HCT116 (cell line): ENCODE results near the gene ITGA1. TPM values are rescaled to one million over a fixed set of nuclear protein-coding genes. Genes with fewer than 3 reads are reported as not detected.

Experiments
- ATAC-seq: fragments of 200-7000 bp; cut with Tn5 transposase; 2 replicates; pipeline ENCODE4 v1.9.1; 2020; ENCODE audit warnings: mild to moderate bottlenecking, moderate library complexity
- BruUV-seq: library from RNA; stranded (reverse); fragments of 400-500 nt; replicated peaks from 2 replicates; lab custom pipeline; 2021; lab: Mats Ljungman, UMichigan
- CTCF ChIA-PET: fragments of 300-600 bp; sonication (Branson Sonifier 250); formaldehyde crosslinking; loops from one replicate; lab custom pipeline; 2021; ENCODE audit warnings: antibody characterized with exemption; lab: Charles Lee
- POLR2A ChIA-PET: fragments of 300-600, 350-600 bp; sonication (Branson Sonifier 250); formaldehyde crosslinking; loops from one replicate; lab custom pipeline; 2021; ENCODE audit warnings: antibody characterized with exemption; lab: Charles Lee
- RAD21 ChIA-PET, 2 experiments: fragments of 300-600 bp; sonication (Branson Sonifier 250); formaldehyde crosslinking; loops; one replicate each; lab custom pipeline; 2023; ENCODE audit warnings: low total read pairs in 2 of 2; ENCODE audit not compliant: uncharacterized antibody in 2 of 2, unreplicated experiment in 2 of 2, low non-redundant PET in 1 of 2; lab: Charles Lee
- DNase-seq: peaks from one replicate; pipeline ENCODE4 v3.0.0-alpha.2; 2010; ENCODE audit warnings: low read depth, low spot score
- H2AFZ ChIP-seq: fragments of 200-600 bp; shearing (Covaris generic), sonication (generic); 2 replicates; pipeline ENCODE4 v1.6.1; 2017; ENCODE audit warnings: low read depth, mixed run types, mixed read lengths, antibody characterized with exemption, low read length; ENCODE audit not compliant: poor library complexity, severe bottlenecking
- H3K27ac ChIP-seq: 2 replicates; pipeline ENCODE4 v1.5.1; 2012; ENCODE audit warnings: low read depth, low read length
- H3K27me3 ChIP-seq: fragments of 200-600 bp; sonication (generic); 2 replicates; pipeline ENCODE4 v1.6.1; 2016; ENCODE audit warnings: mixed run types, low read length, mixed read lengths; ENCODE audit not compliant: insufficient read depth
- H3K36me3 ChIP-seq, 2 experiments: fragments of 200-500 bp in 1 of 2; fragments of 200-600 bp in 1 of 2; sonication (Bioruptor generic) in 1 of 2; sonication (generic) in 1 of 2; 2 replicates each; pipeline versions ENCODE4 v1.5.1 to v1.6.1; 2014 to 2016; ENCODE audit warnings: low read length in 2 of 2, inconsistent platforms in 1 of 2, mixed read lengths in 1 of 2, mixed run types in 1 of 2; ENCODE audit not compliant: insufficient read depth in 2 of 2, control insufficient read depth in 1 of 2
- H3K4me1 ChIP-seq, 2 experiments: fragments of 200-600 bp in 1 of 2; sonication (generic) in 1 of 2; 2 replicates each; pipeline versions ENCODE4 v1.5.1 to v1.6.1; 2012 to 2017; ENCODE audit warnings: low read length in 2 of 2, inconsistent platforms in 1 of 2, mild to moderate bottlenecking in 1 of 2, mixed read lengths in 1 of 2, mixed run types in 1 of 2, moderate library complexity in 1 of 2; ENCODE audit not compliant: insufficient read depth in 2 of 2, control insufficient read depth in 1 of 2
- H3K4me2 ChIP-seq: fragments of 200-600 bp; sonication (generic); 2 replicates; pipeline ENCODE4 v1.6.1; 2017; ENCODE audit warnings: mixed run types, low read length, mixed read lengths
- H3K4me3 ChIP-seq, 2 experiments: fragments of 200-600 bp in 1 of 2; sonication (generic) in 1 of 2; replicated peaks in 1 of 2; 2 replicates each; pipeline ENCODE4 v1.5.1; 2011 to 2016; ENCODE audit warnings: low read length in 2 of 2, control low read depth in 1 of 2, low read depth in 1 of 2, mild to moderate bottlenecking in 1 of 2, mixed read lengths in 1 of 2, mixed run types in 1 of 2
- H3K79me2 ChIP-seq: fragments of 200-600 bp; sonication (generic); 2 replicates; pipeline ENCODE4 v1.6.1; 2017; ENCODE audit warnings: mild to moderate bottlenecking, mixed run types, low read length, moderate library complexity, mixed read lengths; ENCODE audit not compliant: insufficient read depth
- H3K9ac ChIP-seq: fragments of 200-600 bp; sonication (generic); 2 replicates; pipeline ENCODE4 v1.6.1; 2016; ENCODE audit warnings: low read length, mixed read lengths
- H3K9me2 ChIP-seq: fragments of 200-600 bp; sonication (generic), shearing (Covaris generic); 2 replicates; pipeline ENCODE4 v1.6.1; 2017; ENCODE audit warnings: mixed run types, mild to moderate bottlenecking, moderate library complexity; ENCODE audit not compliant: insufficient read depth
- H3K9me3 ChIP-seq, 2 experiments: fragments of 200-500 bp in 1 of 2; fragments of 200-600 bp in 1 of 2; sonication (Bioruptor generic) in 1 of 2; sonication (generic) in 1 of 2; 2 replicates each; pipeline ENCODE4 v1.6.1; 2014 to 2017; ENCODE audit warnings: low read length in 2 of 2, mixed read lengths in 2 of 2, inconsistent platforms in 1 of 2, low read depth in 1 of 2, mild to moderate bottlenecking in 1 of 2, mixed run types in 1 of 2, moderate library complexity in 1 of 2; ENCODE audit not compliant: control insufficient read depth in 1 of 2, insufficient read depth in 1 of 2
- H4K20me1 ChIP-seq: fragments of 200-600 bp; sonication (generic), shearing (Covaris generic); 2 replicates; pipeline ENCODE4 v1.6.1; 2017; ENCODE audit warnings: mixed run types, mild to moderate bottlenecking, moderate library complexity; ENCODE audit not compliant: insufficient read depth
- ATF3 ChIP-seq: IDR thresholded peaks from 2 replicates; pipeline ENCODE4 v1.6.1; 2012
- CTCF ChIP-seq, 3 experiments: fragments of 200-600 bp in 1 of 3; sonication (generic) in 1 of 3; IDR thresholded peaks in 2 of 3; conservative IDR thresholded peaks in 1 of 3; 2 replicates each; pipeline ENCODE4 v1.5.1; 2012 to 2017; ENCODE audit warnings: low read depth in 2 of 3, low read length in 2 of 3, antibody characterized with exemption in 1 of 3, borderline replicate concordance in 1 of 3, control low read depth in 1 of 3, mild to moderate bottlenecking in 1 of 3, mixed read lengths in 1 of 3, mixed run types in 1 of 3, moderate library complexity in 1 of 3; ENCODE audit not compliant: insufficient read depth in 1 of 3
- EGR1 ChIP-seq: IDR thresholded peaks from 2 replicates; pipeline ENCODE4 v1.6.1; 2012; ENCODE audit warnings: low read depth
- ELF1 ChIP-seq: IDR thresholded peaks from 2 replicates; pipeline ENCODE4 v1.6.1; 2012; ENCODE audit warnings: low read depth, borderline replicate concordance
- EZH2 ChIP-seq: fragments of 200-600 bp; sonication (generic); IDR thresholded peaks from 2 replicates; pipeline ENCODE4 v1.6.1; 2017; ENCODE audit warnings: antibody characterized with exemption, mixed run types
- EZH2phosphoT487 ChIP-seq: fragments of 200-600 bp; IDR thresholded peaks from 2 replicates; pipeline ENCODE4 v1.6.1; 2018; ENCODE audit warnings: antibody characterized with exemption, borderline replicate concordance
- FOSL1 ChIP-seq: IDR thresholded peaks from 2 replicates; pipeline ENCODE4 v1.6.1; 2012; ENCODE audit warnings: low read depth
- MAX ChIP-seq: IDR thresholded peaks from 2 replicates; pipeline ENCODE4 v1.6.1; 2012
- POLR2A ChIP-seq: IDR thresholded peaks from 2 replicates; pipeline ENCODE4 v1.7.0; 2011; ENCODE audit warnings: borderline replicate concordance; ENCODE audit not compliant: insufficient read depth, insufficient read length; ENCODE audit errors: extremely low read depth
- POLR2AphosphoS5 ChIP-seq: IDR thresholded peaks from 2 replicates; pipeline ENCODE4 v1.6.1; 2011; ENCODE audit warnings: mild to moderate bottlenecking, low read depth, low read length, moderate library complexity
- RAD21 ChIP-seq: IDR thresholded peaks from 2 replicates; pipeline ENCODE4 v1.6.1; 2012; ENCODE audit warnings: low read depth, mild to moderate bottlenecking
- REST ChIP-seq: IDR thresholded peaks from 2 replicates; pipeline ENCODE4 v1.6.1; 2012; ENCODE audit warnings: low read depth
- SIN3A ChIP-seq: IDR thresholded peaks from 2 replicates; pipeline ENCODE4 v1.6.1; 2012; ENCODE audit warnings: low read depth
- SP1 ChIP-seq: IDR thresholded peaks from 2 replicates; pipeline ENCODE4 v1.6.1; 2012; ENCODE audit warnings: low read depth
- SRF ChIP-seq: IDR thresholded peaks from 2 replicates; pipeline ENCODE4 v1.6.1; 2012; ENCODE audit warnings: low read depth
- YY1 ChIP-seq: IDR thresholded peaks from 2 replicates; pipeline ENCODE4 v1.6.1; 2011; ENCODE audit warnings: low read length, low read depth, moderate library complexity, mild to moderate bottlenecking; ENCODE audit not compliant: insufficient replicate concordance; ENCODE audit errors: extremely low read depth
- ZNF274 ChIP-seq: fragments of 200-500 bp; sonication (Bioruptor generic); IDR thresholded peaks from 2 replicates; pipeline ENCODE4 v1.6.1; 2014; ENCODE audit warnings: mild to moderate bottlenecking, low read depth, low read length, inconsistent platforms
- intact Hi-C: fragments of 100-400 bp; cut with micrococcal nuclease; formaldehyde crosslinking; loops from 2 replicates; pipeline ENCODE4 v1.10.0; 2022
- total RNA-seq: library from RNA; stranded (reverse); gene quantifications from one replicate; pipeline ENCODE4 v1.2.1, GENCODE V29; 2021; ENCODE audit not compliant: unreplicated experiment

The ITGA1 gene
- total RNA-seq, 1 experiment from 2014 or later = 1.8 TPM

- TF ChIP-seq EZH2phosphoT487 (no peak), POLR2A (no peak), SIN3A (no peak), EZH2 (no peak), POLR2AphosphoS5 (no peak), YY1 (no peak), RAD21 (no peak), EGR1 (no peak), SRF (no peak), MAX (no peak), ATF3 (no peak), FOSL1 (no peak), ZNF274 (no peak), CTCF (IDR thresholded peaks at IDR 0.05 in 2 of 3, conservative IDR thresholded peaks at IDR 0.05 in 1 of 3; ENCODE audit: borderline replicate concordance in 1 of 3, insufficient read depth in 1 of 3, low read depth in 2 of 3, low read length in 2 of 3) (no peak), ELF1 (no peak), SP1 (no peak), REST (no peak)
- TF ChIP-seq, all 23 proteins: peak for 0
- Histone ChIP-seq H3K9me2 (no peaks in the 10 kb centered on the region), H3K27me3 (no peaks in the 10 kb centered on the region), H3K9me3 (no peaks in the 10 kb centered on the region), H4K20me1 (no peaks in the 10 kb centered on the region), H3K9ac (no peak overlapping the region), H3K27ac (no peak overlapping the region), H3K4me3 (no peak overlapping the region), H3K4me1 (peaks cover 9 to 12% of the 10 kb centered on the region in 2 experiments; a peak in 3 of 4 replicates), H2AFZ (no peak overlapping the region), H3K36me3 (peaks cover 0 to 4% of the 10 kb centered on the region in 2 experiments; a peak in 1 of 4 replicates), H3K4me2 (no peak overlapping the region), H3K79me2 (peaks cover 39% of the 10 kb centered on the region)
- intact Hi-C loops = no loop called here
- ChIA-PET RAD21 (no interaction called here), CTCF (no interaction called here), POLR2A (no interaction called here)
- DNase-seq (no peak), ATAC-seq (no peak)
- BruUV-seq = no TSS peak
Observed at GRCh38 chr5:53002491-53002890, 214.8 kb downstream of the ITGA1 start.
